K562 (cell line): ENCODE data around the gene SIDT2. TPM values are rescaled to one million over a fixed set of nuclear protein-coding genes. Genes with fewer than 3 reads are reported as not detected.

Source experiments
- ATAC-seq: fragments of 200-7000 bp; cut with Tn5 transposase; 3 replicates; pipeline ENCODE4 v1.9.1; 2020; ENCODE audit warnings: moderate library complexity
- BruUV-seq: library from RNA; stranded (reverse); fragments of 400-500 nt; replicated peaks from 2 replicates; lab custom pipeline; 2021; lab: Mats Ljungman, UMichigan
- CTCF ChIA-PET: fragments of 300-600 bp; formaldehyde crosslinking; extraction: SDS; loops from one replicate; lab custom pipeline; 2021; ENCODE audit warnings: low intra/inter-chr PET ratio; lab: Yijun Ruan, JAX
- POLR2A ChIA-PET: fragments of 300-600, 350-650 bp; sonication (Branson Sonifier 250); formaldehyde crosslinking; extraction: SDS; loops from one replicate; lab custom pipeline; 2021; ENCODE audit warnings: antibody characterized with exemption, inconsistent platforms; lab: Yijun Ruan, JAX
- DNase-seq, 4 experiments: peaks; one replicate each; pipeline versions ENCODE4 v3.0.0 to v3.0.0-alpha.2; 2011 to 2018; ENCODE audit warnings: low spot score in 3 of 4, mixed read lengths in 3 of 4; ENCODE audit errors: extremely low read depth in 1 of 4
- FAIRE-seq: peaks from 2 replicates; lab custom pipeline; 2011; peaks lifted over from hg19 to GRCh38; lab: Jason Lieb, UNC
- H2AFZ ChIP-seq: 2 replicates; pipeline ENCODE4 v1.6.0; 2011; ENCODE audit warnings: low read depth, low read length, control low read depth, inconsistent platforms
- H3K27ac ChIP-seq: fragments of 200-600 bp; 3 replicates; pipeline ENCODE4 v1.8.0; 2011; ENCODE audit warnings: low read depth, mild to moderate bottlenecking, control low read depth, inconsistent platforms, low read length, moderate library complexity, mixed read lengths; ENCODE audit errors: extremely low read depth
- H3K27me3 ChIP-seq, 2 experiments: fragments of 300-600 bp in 1 of 2; 2 replicates in 1 of 2; 3 replicates in 1 of 2; pipeline versions ENCODE4 v1.6.0 to v1.8.0; 2011; ENCODE audit warnings: inconsistent platforms in 2 of 2, low read length in 2 of 2, mild to moderate bottlenecking in 1 of 2, mixed read lengths in 1 of 2, moderate library complexity in 1 of 2; ENCODE audit not compliant: control insufficient read depth in 2 of 2, insufficient read depth in 2 of 2
- H3K36me3 ChIP-seq: fragments of 300-600 bp; 3 replicates; pipeline ENCODE4 v1.8.0; 2011; ENCODE audit warnings: mild to moderate bottlenecking, low read length, inconsistent platforms; ENCODE audit not compliant: control insufficient read depth, insufficient read depth
- H3K4me1 ChIP-seq, 2 experiments: fragments of 200-600 bp in 1 of 2; replicated peaks in 1 of 2; 2 replicates in 1 of 2; 3 replicates in 1 of 2; pipeline versions ENCODE4 v1.5.1 to v1.8.0; 2011; ENCODE audit warnings: inconsistent platforms in 2 of 2, low read length in 2 of 2, mild to moderate bottlenecking in 1 of 2, mixed read lengths in 1 of 2, moderate library complexity in 1 of 2; ENCODE audit not compliant: control insufficient read depth in 2 of 2, insufficient read depth in 2 of 2
- H3K4me2 ChIP-seq: 2 replicates; pipeline ENCODE4 v1.6.1; 2011; ENCODE audit warnings: low read length, control low read depth, inconsistent platforms, mixed read lengths; ENCODE audit not compliant: insufficient read depth
- H3K4me3 ChIP-seq: fragments of 200-600 bp; sonication (generic), shearing (Covaris generic); 2 replicates; pipeline ENCODE4 v1.5.1; 2016; ENCODE audit warnings: control low read depth, inconsistent platforms
- H3K79me2 ChIP-seq: fragments of 200-600 bp; 3 replicates; pipeline ENCODE4 v1.8.0; 2011; ENCODE audit warnings: low read length, inconsistent platforms; ENCODE audit not compliant: control insufficient read depth, insufficient read depth
- H3K9ac ChIP-seq, 2 experiments: 2 replicates each; pipeline versions ENCODE4 v1.6.0 to v1.6.1; 2011; ENCODE audit warnings: low read depth in 2 of 2, low read length in 2 of 2, control low read depth in 1 of 2, inconsistent platforms in 1 of 2, mild to moderate bottlenecking in 1 of 2, mixed read lengths in 1 of 2; ENCODE audit not compliant: insufficient read depth in 1 of 2
- H3K9me1 ChIP-seq: one replicate; pipeline ENCODE4 v1.6.0; 2011; ENCODE audit warnings: inconsistent platforms, mild to moderate bottlenecking, low read length, moderate library complexity; ENCODE audit not compliant: control insufficient read depth, insufficient read depth
- H3K9me3 ChIP-seq: replicated peaks from 2 replicates; pipeline ENCODE4 v1.5.1; 2011; ENCODE audit warnings: low read depth, low read length, inconsistent platforms; ENCODE audit not compliant: control insufficient read depth, insufficient read depth
- H4K20me1 ChIP-seq: replicated peaks from 2 replicates; pipeline ENCODE4 v1.6.1; 2011; ENCODE audit warnings: low read length, inconsistent platforms, mixed read lengths; ENCODE audit not compliant: control insufficient read depth, insufficient read depth
- KLF10 ChIP-seq: fragments of 250-450 bp; sonication (Bioruptor Pico); IDR thresholded peaks from 2 replicates; pipeline ENCODE4 v1.6.1; 2021; ENCODE audit warnings: matching md5 sums
- MTA1 ChIP-seq: fragments of 450-650 bp; IDR thresholded peaks from 2 replicates; pipeline ENCODE4 v1.6.1; 2017; ENCODE audit warnings: borderline replicate concordance
- RB1 ChIP-seq: fragments of 450-650 bp; IDR thresholded peaks from 2 replicates; pipeline ENCODE4 v1.6.1; 2017; ENCODE audit warnings: low read depth, mild to moderate bottlenecking
- RBM17 ChIP-seq: fragments of 200-400 bp; formaldehyde crosslinking; IDR thresholded peaks from 2 replicates; pipeline ENCODE4 v1.6.1; 2017; ENCODE audit warnings: low read depth, mild to moderate bottlenecking, low read length, borderline replicate concordance
- SETDB1 ChIP-seq: IDR thresholded peaks from one replicate; pipeline ENCODE4 v1.6.1; 2012; ENCODE audit warnings: low read length, control low read depth, inconsistent platforms
- ZNF347 ChIP-seq: fragments of 450-650 bp; formaldehyde crosslinking; IDR thresholded peaks from 2 replicates; pipeline ENCODE4 v1.4.0; 2020; ENCODE audit warnings: low read depth, mild to moderate bottlenecking, moderate library complexity
- ZNF830 ChIP-seq: fragments of 250-450 bp; sonication (Bioruptor Pico); IDR thresholded peaks from 2 replicates; pipeline ENCODE4 v1.5.0; 2021; ENCODE audit warnings: mild to moderate bottlenecking
- WGBS: fragments of 100-300 bp; shearing (Covaris generic); methylation state at CpG from one replicate; pipeline ENCODE4 v1.1.6; 2016; ENCODE audit warnings: low coverage, mixed read lengths; ENCODE audit not compliant: insufficient coverage; ENCODE audit errors: missing lambda C conversion rate; 5-methylcytosine and 5-hydroxymethylcytosine counted together
- in situ Hi-C: fragments of 300-500 bp; cut with MboI; formaldehyde crosslinking; loops from 4 replicates; pipeline ENCODE4 v1.15.0; 2018; ENCODE audit warnings: inconsistent platforms, mixed read lengths
- intact Hi-C: fragments of 100-400 bp; cut with micrococcal nuclease; formaldehyde crosslinking; loops from 2 replicates; pipeline ENCODE4 v1.14.2; 2022
- polyA plus RNA-seq, 8 experiments: library from polyadenylated mRNA; depleted of rRNA in 4 of 8; stranded (reverse) in 5 of 8; unstranded in 3 of 8; fragments of >200 nt; fragmentation: Nextera tagmentation in 2 of 8; fragmentation: Illumina TruSeq in 1 of 8; extraction: Ambion mirVana in 2 of 8; extraction: Trizol in 1 of 8; gene quantifications; 2 replicates each; pipeline versions ENCODE4 v1.2.1 to v1.2.3, GENCODE V29; 2011 to 2014; ENCODE audit warnings: inconsistent platforms in 1 of 8, missing spikeins in 1 of 8
- total RNA-seq, 7 experiments: library from RNA; depleted of rRNA in 6 of 7; stranded (reverse); fragments of >200 nt in 6 of 7; fragmentation: Illumina TruSeq in 2 of 7; extraction: Trizol in 2 of 7; gene quantifications; 2 replicates each; pipeline versions ENCODE4 v1.2.1 to v1.2.3, GENCODE V29; 2011 to 2021; ENCODE audit warnings: low replicate concordance in 1 of 7

Gene SIDT2
- total and polyA plus RNA-seq, 9 of the 15 experiments (the other 6 are each of a cell fraction or from before 2014, with no cell fraction given): 2.4 to 20.2 (median 6.5) TPM

- FAIRE-seq (no peak), DNase-seq (no peak)
- intact Hi-C loops: no loop called here
- 70% methylated on average over 10 of the region's 14 CpGs for WGBS
- H3K9ac ChIP-seq: peak overlapping the region in 1 of 2 experiments; percentile 36; a peak in 2 of 4 replicates
- no peaks in the 10 kb centered on the region for H3K79me2 ChIP-seq
- CTCF ChIA-PET: no interaction called here
- H3K36me3 ChIP-seq: peaks cover 10% of the 10 kb centered on the region; the same call in 1 of the 3 replicates
- POLR2A ChIA-PET: interaction anchor here (0.6 to 0.7 kb wide), 3 partner anchors 9 to 16 kb away, joined by 3 to 6 read pairs (median 3); no protein-coding TSS in a partner anchor
- H3K4me2 ChIP-seq: no peak overlapping the region
- no peaks in the 10 kb centered on the region for H3K27me3 ChIP-seq
- H3K4me3 ChIP-seq: no peak overlapping the region
- H2AFZ ChIP-seq: no peak overlapping the region
- no TSS peak for BruUV-seq
- TF ChIP-seq SETDB1: no peak
- TF ChIP-seq ZNF830 (CRISPR knock-in tag): no peak
- TF ChIP-seq ZNF347 (CRISPR knock-in tag): no peak
- no peak for TF ChIP-seq RBM17
- TF ChIP-seq KLF10: no peak
- no peak for TF ChIP-seq MTA1
- TF ChIP-seq RB1: no peak
- TF ChIP-seq, all 486 proteins: peak for 0
- peaks cover 0 to 23% of the 10 kb centered on the region in 2 experiments; a peak in 3 of 5 replicates for H3K4me1 ChIP-seq
- H3K9me1 ChIP-seq: no peaks in the 10 kb centered on the region
- no peaks in the 10 kb centered on the region for H3K9me3 ChIP-seq
- no peak for ATAC-seq
- no peak overlapping the region for H3K27ac ChIP-seq
- in situ Hi-C loops: no loop called here
- no peaks in the 10 kb centered on the region; the same call in 1 of the 2 replicates for H4K20me1 ChIP-seq
These were observed 23.2 kb downstream of the SIDT2 start for GRCh38 chr11:117201658-117202305.
